Nephron progenitor cell (in vitro differentiated cells): ENCODE results near the gene PDE2A.

Experiments
- DNase-seq: peaks from one replicate; pipeline ENCODE4 v3.0.0; 2021
- H3K27ac Mint-ChIP-seq: 2 replicates; pipeline ENCODE4 v1.8.0; 2021; ENCODE audit warnings: mild to moderate bottlenecking, moderate library complexity, mixed read lengths
- H3K27me3 Mint-ChIP-seq: 2 replicates; pipeline ENCODE4 v1.8.0; 2021; ENCODE audit warnings: mild to moderate bottlenecking, low read depth, mixed read lengths; ENCODE audit not compliant: poor library complexity
- H3K36me3 Mint-ChIP-seq: 2 replicates; pipeline ENCODE4 v1.8.0; 2021; ENCODE audit warnings: low read depth, mixed read lengths
- H3K4me1 Mint-ChIP-seq: 2 replicates; pipeline ENCODE4 v1.8.0; 2021; ENCODE audit warnings: mixed read lengths
- H3K4me3 Mint-ChIP-seq: 2 replicates; pipeline ENCODE4 v1.8.0; 2021; ENCODE audit warnings: mild to moderate bottlenecking, moderate library complexity, mixed read lengths
- H3K9me3 Mint-ChIP-seq: 2 replicates; pipeline ENCODE4 v1.8.0; 2021; ENCODE audit warnings: mild to moderate bottlenecking, moderate library complexity, mixed read lengths
- TF ChIP-seq, protein P1 (sequence below): fragments of 200-600 bp; sonication (generic); IDR thresholded peaks from 2 replicates; pipeline ENCODE4 v1.5.0; 2021; ENCODE audit warnings: antibody characterized with exemption

Gene PDE2A

DNA sequence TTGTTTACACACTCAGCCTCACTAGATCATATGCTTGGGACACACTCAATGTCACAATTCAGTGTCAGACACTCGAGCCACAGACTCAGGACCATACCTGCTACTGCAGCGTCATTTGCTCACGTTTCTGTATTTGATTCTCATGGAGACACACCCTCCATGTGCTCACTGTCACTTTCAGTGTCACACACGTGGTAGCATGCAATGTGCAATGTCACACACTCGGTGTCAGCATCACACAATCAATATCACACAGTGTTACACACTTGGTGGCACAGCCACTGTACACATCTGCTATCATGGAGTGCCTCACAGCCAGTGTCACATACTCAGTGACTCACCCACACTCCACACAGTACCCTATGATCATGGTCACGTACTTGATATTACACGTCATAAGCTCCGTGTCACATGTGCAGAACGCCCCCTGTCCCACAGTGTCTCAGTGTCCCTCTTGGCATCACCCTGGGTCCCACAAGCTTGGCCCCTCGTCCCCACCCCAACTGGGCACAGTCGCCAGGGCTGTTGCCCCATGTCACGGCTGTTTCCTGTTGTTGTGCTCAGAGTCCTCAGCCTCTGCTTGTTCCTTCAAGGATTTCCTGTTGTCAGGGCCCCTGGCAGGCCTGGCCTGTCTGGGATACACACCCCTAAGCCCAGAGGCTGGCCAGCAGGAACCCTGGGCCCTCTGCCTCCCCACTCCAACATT lies 49.6 kb downstream of the PDE2A start:
- Mint-ChIP-seq H3K4me3 (no peak overlapping the region), H3K4me1 (peaks cover 18% of the 10 kb centered on the region), H3K9me3 (no peaks in the 10 kb centered on the region), H3K27me3 (peaks cover 21% of the 10 kb centered on the region), H3K27ac (no peak overlapping the region), H3K36me3 (no peaks in the 10 kb centered on the region)
- DNase-seq = no peak
- TF ChIP-seq, protein P1, sequence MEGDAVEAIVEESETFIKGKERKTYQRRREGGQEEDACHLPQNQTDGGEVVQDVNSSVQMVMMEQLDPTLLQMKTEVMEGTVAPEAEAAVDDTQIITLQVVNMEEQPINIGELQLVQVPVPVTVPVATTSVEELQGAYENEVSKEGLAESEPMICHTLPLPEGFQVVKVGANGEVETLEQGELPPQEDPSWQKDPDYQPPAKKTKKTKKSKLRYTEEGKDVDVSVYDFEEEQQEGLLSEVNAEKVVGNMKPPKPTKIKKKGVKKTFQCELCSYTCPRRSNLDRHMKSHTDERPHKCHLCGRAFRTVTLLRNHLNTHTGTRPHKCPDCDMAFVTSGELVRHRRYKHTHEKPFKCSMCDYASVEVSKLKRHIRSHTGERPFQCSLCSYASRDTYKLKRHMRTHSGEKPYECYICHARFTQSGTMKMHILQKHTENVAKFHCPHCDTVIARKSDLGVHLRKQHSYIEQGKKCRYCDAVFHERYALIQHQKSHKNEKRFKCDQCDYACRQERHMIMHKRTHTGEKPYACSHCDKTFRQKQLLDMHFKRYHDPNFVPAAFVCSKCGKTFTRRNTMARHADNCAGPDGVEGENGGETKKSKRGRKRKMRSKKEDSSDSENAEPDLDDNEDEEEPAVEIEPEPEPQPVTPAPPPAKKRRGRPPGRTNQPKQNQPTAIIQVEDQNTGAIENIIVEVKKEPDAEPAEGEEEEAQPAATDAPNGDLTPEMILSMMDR = no peak

DNA sequence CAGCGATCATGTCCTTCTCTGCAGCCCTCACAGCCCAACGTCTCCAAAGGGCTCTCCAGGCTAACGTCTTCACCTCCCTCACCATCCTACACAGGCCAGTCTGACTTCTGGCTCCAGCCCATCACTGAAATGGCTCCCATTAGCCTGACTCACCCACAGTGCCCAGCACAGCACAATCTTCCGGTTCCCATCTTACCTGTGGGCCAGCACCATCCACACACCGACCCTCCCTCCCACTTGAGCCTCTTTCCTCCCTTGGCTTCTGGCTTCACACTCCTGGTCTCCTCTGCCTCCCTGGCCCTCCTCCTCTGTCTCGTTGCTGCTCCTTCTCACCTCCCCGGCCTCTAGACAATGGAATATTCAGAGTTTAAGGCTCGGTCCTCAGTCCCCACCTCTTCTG lies 51.2 kb downstream of the PDE2A start:
- H3K9me3 Mint-ChIP-seq = no peaks in the 10 kb centered on the region
- H3K27ac Mint-ChIP-seq = no peak overlapping the region
- H3K36me3 Mint-ChIP-seq = no peaks in the 10 kb centered on the region
- peaks cover 18% of the 10 kb centered on the region for H3K27me3 Mint-ChIP-seq
- H3K4me3 Mint-ChIP-seq = no peak overlapping the region
- TF ChIP-seq, protein P1 = no peak
- H3K4me1 Mint-ChIP-seq = peaks cover 34% of the 10 kb centered on the region
- no peak for DNase-seq

DNA sequence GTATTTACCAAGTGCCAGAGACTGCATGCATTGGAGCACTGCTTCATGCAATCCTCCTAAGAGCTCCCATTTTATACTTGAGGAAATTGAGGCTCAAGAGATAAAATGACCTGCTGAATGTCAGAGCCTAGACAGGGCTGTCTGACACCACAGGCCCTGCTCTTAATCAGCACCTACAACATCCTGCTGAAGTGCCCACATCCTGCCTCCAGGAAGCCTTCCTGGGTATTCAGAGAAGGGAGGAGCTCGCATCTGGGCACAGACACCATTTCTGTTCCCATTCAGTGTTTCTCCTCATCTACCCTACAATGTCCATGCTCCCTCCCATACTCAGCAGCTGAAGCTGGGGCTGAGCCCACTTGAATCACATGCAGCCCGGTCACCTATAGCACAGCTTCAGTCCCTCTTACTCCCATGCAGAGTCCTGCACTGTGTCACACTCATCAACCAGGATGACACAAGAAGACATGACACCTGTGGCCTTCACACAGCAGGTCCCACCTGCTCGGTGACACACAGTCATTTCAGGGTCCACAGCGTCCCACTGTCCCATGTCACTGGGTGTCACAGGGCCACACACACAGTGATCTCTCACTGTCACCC lies 53.1 kb downstream of the PDE2A start:
- Mint-ChIP-seq H3K27me3 (peaks cover 20% of the 10 kb centered on the region), H3K4me3 (no peak overlapping the region), H3K36me3 (no peaks in the 10 kb centered on the region), H3K4me1 (peaks cover 39% of the 10 kb centered on the region), H3K27ac (no peak overlapping the region), H3K9me3 (no peaks in the 10 kb centered on the region)
- TF ChIP-seq, protein P1 = no peak
- no peak for DNase-seq

DNA sequence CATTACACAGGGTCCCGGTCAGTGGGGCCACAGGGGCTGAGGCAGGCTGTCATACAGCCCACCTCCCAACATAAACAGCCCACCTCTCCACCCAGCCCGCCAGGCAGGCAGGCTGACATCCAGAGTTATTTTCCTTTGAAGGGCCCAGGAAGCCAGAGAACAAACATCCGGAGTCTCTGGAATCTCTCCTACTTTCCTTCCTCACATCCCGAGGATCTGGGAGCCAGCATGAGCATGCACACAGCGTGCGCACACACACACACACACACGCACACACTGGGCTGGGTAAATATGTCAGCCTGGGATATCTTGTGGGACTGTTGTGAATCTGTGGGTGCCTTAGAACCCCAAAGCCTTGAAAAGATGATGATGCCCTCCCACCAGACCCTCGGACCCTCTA lies 55.4 kb downstream of the PDE2A start:
- Mint-ChIP-seq H3K27me3 (peaks cover 25% of the 10 kb centered on the region), H3K4me3 (no peak overlapping the region), H3K9me3 (no peaks in the 10 kb centered on the region), H3K36me3 (no peaks in the 10 kb centered on the region), H3K4me1 (peaks cover 42% of the 10 kb centered on the region), H3K27ac (peak overlapping the region; percentile 42)
- DNase-seq = no peak
- TF ChIP-seq, protein P1 = no peak

DNA sequence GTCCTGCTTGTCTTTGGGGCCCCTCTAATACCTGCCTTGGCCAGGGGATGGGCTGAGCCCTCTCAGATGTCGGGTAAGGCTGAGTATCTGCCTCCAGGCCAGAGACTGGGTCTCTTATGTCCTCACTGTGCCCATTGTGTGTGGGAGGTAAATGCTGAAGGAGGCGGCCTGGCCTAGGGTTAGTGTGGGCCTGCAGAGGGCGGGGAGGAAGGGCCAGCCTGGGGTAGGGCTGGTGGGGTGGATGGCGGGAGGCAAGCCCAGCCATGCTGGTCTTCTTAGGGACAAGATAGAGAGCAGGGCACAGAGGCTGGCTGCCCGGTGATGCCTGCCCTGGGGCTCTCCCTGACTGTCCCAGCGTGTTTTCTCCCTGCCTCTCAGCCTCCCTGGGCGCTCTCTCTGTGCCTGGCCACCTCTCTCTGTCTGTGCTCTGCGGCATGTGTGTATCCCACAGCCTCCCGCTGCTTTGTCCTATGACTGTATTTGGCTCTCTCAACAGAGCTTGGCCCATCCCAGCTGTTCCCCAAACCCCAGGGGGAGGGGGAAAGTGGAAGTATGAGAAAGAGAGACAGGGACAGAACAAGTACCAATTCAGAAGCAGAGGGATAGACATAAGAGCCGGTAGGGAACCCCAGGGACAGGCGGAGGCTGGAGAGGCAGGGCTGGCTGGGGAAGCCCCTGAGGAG lies 57.0 kb downstream of the PDE2A start:
- Mint-ChIP-seq H3K4me1 (peaks cover 42% of the 10 kb centered on the region), H3K27ac (peak overlapping the region; percentile 75), H3K9me3 (no peaks in the 10 kb centered on the region), H3K27me3 (peaks cover 21% of the 10 kb centered on the region), H3K36me3 (no peaks in the 10 kb centered on the region), H3K4me3 (peak overlapping the region; percentile 29)
- no peak for DNase-seq
- TF ChIP-seq, protein P1 = no peak
